Cortex of kidney (tissue), 1 donor: ENCODE measurements around the gene MSI2.

Source experiments
- DNase-seq: peaks from one replicate; lab custom pipeline; 2025; lab: John Stamatoyannopoulos, UW

Gene MSI2

DNA sequence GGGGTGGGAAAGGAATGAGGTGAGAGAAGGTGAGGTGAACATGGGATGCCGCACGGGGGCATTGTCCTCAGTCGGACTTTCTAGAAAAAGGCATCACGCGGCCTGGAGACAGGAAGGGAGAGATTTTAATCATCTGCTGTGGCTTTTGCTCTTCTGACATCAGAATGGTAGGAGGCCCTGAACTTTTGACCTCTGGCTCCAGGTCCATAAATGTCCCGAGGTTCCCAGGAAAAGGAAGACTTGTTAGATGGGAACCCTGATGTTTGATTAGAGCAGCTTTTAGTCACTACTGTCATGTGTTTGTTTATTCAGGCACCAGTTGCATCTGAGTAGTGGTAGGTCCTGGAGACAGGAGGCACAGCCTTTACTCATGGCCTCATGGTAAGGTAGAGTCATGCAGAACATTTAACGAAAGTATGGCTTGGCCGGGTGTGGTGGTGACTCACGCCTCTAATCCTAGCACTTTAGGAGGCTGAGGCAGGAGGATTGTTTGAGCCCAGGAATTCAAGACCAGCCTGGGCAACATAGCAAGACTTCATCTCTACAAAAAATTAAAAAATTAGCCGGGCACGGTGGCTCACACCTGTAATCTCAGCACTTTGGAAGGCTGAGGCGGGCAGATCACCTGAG is 203.1 kb downstream of the MSI2 start:
- DNase-seq, result no peak

GRCh38 chr17:57461082-57461481 is 204.8 kb downstream of the MSI2 start:
- no peak for DNase-seq

DNA sequence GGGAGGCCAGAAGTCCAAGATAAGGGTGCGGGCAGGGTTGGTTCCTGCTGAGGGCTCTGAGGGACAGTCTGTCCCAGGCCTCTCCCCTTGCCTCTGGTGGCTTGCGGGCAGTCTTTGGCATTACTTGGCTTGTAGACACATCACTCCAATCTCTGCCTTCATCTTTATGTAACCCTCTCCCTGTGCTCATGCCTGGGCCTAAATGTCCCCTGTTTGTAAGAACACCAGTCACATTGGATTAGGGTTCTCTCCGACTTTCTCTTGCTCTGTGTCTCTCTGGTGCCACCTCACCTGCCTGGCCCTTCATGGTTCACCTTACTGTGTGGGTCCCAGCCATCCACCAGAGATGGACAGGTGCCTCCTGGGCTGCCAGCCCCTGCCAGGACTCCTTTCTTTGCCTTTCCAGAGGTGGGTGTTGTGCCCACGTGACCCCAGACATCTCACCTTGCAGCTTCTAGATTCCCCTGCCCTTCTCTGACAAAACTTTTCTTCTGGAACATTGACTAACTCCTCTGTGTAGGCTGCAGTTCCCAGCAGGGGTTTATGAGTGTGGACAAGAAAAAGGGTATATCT is 205.8 kb downstream of the MSI2 start:
- no peak for DNase-seq

DNA sequence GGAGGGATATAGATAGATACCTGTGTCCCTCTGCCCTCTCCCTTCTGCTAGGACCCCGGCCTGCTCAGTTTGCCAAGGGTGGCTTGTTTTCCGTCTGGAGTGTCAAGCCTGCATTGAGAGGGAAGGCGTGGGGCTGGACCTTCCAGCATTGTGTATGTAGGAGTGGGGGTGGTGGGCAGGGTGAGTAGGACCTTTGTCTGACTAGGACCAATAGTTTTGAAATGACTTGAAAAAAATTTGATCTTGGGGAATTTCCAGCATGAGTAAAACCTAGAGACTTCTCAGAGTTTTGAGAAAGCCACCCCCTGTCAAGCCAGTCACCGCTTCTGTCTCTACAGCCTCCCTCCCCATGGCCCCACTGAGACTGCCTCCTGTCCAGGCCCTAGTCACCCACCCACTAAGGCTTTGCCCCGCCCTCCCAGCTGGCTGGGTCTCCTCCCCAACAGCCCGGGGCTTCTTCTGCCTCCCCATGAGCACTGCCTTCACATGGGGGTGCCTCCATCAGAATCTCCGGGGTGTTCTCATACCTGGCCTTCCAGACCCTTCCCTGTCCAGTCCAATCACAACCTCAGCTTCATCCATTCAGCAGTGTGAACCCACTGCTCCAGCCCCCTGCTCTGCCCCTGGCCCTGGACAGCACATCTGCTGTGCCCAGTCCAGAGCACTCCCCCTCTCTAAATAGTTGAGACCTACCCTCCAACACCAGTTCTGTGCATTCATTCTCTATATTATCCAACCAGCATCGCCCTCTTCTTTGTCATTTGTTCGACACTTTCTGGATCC is 207.0 kb downstream of the MSI2 start:
- no peak for DNase-seq

- no peak for DNase-seq
Observed at GRCh38 chr17:57464191-57464864, 208.0 kb downstream of the MSI2 start.

GRCh38 chr17:57465610-57466009 is 209.3 kb downstream of the MSI2 start:
- DNase-seq, result no peak

DNA sequence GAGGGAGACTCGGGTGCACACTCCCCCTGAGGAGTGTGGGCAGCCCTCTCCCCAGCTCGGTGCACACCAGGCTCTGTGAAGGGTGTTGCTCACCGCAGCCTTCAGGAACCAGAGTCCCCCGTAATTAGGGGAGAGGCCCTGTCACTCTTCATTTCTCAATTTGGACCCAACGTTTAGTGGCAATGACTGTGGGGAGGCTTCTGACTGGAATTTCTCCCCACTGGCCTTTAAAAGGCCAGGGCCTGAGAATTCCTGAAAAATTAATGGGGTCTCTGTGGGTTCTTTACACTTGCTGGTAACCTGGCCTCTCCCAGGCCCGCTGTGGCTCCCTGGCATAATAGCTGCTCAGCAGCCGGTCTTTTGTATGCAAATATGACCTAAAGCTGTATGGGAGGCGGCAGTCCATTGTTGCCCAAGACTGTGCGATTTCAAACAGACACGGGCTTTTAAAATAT is 209.7 kb downstream of the MSI2 start:
- no peak for DNase-seq

GRCh38 chr17:57466521-57466920 is 210.2 kb downstream of the MSI2 start:
- no peak for DNase-seq

DNA sequence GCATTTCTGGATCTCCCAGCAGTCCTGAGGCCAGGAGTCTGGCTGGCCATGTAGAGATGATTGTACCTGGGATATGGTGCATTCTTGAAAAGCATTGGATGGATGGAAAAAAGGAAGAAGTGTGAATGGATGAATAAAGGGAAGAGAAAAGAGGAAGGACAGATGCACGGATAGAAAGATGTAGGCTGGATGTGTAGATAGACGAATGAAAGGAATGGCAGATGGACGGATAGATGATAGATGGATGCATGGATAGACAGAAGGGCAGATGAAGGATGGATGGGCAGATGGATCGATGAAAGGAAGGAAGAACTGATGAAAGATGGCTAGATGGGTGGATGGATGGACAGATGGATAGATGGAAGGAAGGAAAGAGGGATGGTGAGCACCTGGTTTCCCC is 210.9 kb downstream of the MSI2 start:
- no peak for DNase-seq

GRCh38 chr17:57467801-57468200 is 211.5 kb downstream of the MSI2 start:
- no peak for DNase-seq

- no peak for DNase-seq
Observed at GRCh38 chr17:57468932-57469775, 212.8 kb downstream of the MSI2 start.

GRCh38 chr17:57470906-57471305 is 214.6 kb downstream of the MSI2 start:
- DNase-seq, result no peak

GRCh38 chr17:57471868-57472368 is 215.6 kb downstream of the MSI2 start:
- no peak for DNase-seq

GRCh38 chr17:57475796-57476195 is 219.5 kb downstream of the MSI2 start:
- DNase-seq, result no peak

DNA sequence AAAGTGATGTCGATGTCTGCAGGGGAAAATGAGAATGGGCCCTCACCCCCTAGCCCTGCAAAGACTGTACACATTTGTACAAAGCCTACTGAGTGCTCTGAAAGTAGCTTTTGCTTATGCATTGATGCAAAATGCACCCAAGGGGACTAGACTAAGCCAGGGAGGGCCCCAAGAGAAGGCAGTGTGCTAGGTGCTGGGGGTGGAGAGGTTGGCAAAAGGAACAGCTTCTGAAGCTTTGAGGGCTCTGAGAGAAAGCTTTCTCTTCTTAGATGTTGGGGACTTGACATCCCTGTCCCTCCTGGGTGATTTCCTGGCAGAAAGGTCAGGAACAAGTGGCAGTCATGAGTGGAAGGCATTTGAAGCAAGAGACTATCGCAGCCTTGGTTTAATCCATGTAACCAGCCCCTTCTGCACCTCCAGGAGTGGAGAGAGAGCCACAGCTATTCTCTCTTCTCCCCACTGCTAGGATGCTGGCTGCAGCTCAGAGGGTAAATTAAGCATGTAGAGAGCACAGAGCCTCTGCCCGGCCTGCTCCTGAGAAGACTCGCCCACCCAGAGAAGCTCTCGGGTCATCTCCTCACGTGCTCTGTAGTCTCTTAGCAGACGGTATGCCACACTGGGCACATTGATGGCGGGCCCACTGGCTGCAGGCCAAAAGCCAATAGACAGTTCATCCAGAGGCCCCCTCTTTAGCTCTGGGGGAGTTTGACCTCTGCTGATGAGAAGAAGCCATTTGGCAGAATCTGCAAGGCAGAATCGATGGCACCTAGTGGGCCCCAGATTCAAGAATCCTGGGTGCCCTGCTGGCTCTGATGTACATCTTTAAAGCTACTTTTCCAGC is 221.4 kb downstream of the MSI2 start:
- DNase-seq, result no peak

GRCh38 chr17:57478478-57479250 is 222.3 kb downstream of the MSI2 start:
- no peak for DNase-seq

DNA sequence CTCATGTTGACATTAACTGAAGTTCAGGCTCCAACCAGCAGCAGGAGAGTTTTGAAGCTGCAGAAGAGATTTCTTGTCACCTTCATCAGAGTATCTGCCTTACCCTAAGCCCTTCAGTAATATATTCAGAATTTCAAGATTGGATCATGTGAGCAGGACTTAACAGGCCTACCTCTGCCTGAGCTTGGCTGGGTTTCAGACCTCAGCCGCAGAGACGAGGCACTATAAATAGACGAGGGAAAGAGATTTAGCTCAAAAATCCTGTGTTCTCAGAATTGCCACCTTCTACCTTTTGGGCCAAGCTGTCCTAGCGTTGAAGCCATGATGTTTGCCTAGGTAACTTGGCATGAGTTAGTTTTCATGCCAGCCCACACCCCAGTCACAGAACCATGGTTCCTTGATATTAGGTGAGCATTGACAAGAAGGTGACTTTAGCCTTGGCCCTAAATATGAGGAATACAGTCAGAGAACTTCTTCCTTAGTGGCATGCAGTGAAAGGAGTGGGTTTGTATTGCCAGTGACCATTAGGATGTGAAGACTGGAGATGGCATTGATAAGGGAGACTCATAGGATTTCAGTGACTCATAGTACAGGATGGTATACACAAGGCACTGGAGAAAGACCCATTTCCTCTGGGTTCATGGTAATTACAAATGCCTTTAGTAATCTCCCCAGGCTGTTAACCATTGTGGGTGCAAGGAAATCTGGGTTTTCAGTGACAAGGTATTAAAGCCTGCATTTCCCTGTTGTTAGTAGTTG is 224.3 kb downstream of the MSI2 start:
- DNase-seq, result no peak

DNA sequence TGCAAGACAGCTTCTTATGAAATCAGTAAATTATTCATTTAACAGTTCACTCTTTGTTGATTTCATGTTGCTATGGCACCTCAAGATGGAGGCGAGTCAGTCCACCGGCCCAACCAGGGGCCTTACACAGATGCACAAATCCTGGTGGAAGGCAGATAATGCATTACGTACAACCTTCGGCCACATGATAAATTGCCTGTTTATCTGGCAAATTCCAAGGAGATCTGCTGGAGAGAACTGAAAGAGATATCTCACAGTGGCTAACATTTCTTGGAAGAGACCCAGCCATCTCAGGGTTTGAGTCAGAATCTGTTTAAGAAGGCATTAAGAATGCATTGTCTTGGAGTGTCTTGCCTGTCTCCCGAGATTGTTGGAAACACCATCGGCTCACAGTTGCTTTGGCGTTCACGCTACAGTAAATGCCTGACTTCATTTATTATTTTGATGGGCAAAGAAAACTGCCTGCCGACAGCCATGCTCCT is 225.6 kb downstream of the MSI2 start:
- DNase-seq, result no peak

DNA sequence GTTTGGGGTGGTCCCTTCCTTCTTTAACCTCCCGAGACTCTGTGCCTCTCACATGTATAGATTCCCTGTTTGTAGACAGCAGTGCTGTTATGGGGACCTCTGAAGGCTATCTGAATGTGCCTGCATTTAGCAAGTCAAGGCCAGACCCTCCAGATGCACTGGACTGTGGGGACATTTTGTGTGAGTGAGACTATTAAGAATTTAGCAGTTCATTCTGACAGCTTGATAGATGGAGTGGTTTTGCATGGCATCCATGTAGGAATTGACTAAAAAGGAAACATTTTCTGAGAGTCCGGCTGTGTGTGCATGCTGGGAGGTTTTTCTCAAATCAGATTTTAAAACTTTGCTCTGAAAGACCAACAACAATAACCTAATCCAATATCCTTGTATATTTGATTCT is 226.3 kb downstream of the MSI2 start:
- no peak for DNase-seq
